Progenitor cell of endocrine pancreas (in vitro differentiated cells): ENCODE data around the gene TPX2. TPM values are rescaled to one million over a fixed set of nuclear protein-coding genes. Genes with fewer than 3 reads are reported as not detected.

ENCODE experiments used
- DNase-seq: peaks from one replicate; pipeline ENCODE4 v3.0.0; 2021; ENCODE audit warnings: low spot score; ENCODE audit not compliant: unreplicated experiment
- H3K27ac Mint-ChIP-seq: 2 replicates; pipeline ENCODE4 v1.8.0; 2021; ENCODE audit warnings: mild to moderate bottlenecking, moderate library complexity, mixed read lengths
- H3K27me3 Mint-ChIP-seq: 2 replicates; pipeline ENCODE4 v1.8.0; 2021; ENCODE audit warnings: mixed read lengths
- H3K36me3 Mint-ChIP-seq: 2 replicates; pipeline ENCODE4 v1.8.0; 2022; ENCODE audit warnings: mixed read lengths; ENCODE audit not compliant: insufficient read depth
- H3K4me1 Mint-ChIP-seq: 2 replicates; pipeline ENCODE4 v1.8.0; 2021; ENCODE audit warnings: low read depth, mixed read lengths
- H3K4me3 Mint-ChIP-seq: 2 replicates; pipeline ENCODE4 v1.8.0; 2021; ENCODE audit warnings: low read depth, mild to moderate bottlenecking, moderate library complexity, mixed read lengths
- H3K9me3 Mint-ChIP-seq: 2 replicates; pipeline ENCODE4 v1.8.0; 2021; ENCODE audit warnings: low read depth, mixed read lengths
- CTCF ChIP-seq: fragments of 200-600 bp; sonication (generic); IDR thresholded peaks from one replicate; pipeline ENCODE4 v1.5.0; 2021; ENCODE audit warnings: antibody characterized with exemption, mild to moderate bottlenecking; ENCODE audit not compliant: unreplicated experiment
- total RNA-seq: library from RNA; stranded (reverse); gene quantifications from 2 replicates; pipeline ENCODE4 v1.2.1, GENCODE V29; 2021

Gene TPX2
- total RNA-seq, 1 donor from 2014 or later, result 77.0 TPM

GRCh38 chr20:31699801-31700728 lies 39.0 kb upstream of the TPX2 start:
- Mint-ChIP-seq H3K4me3 (no peak overlapping the region), H3K27ac (peak overlapping the region; percentile 94), H3K36me3 (peaks cover 28% of the 10 kb centered on the region), H3K4me1 (peaks cover 44% of the 10 kb centered on the region), H3K27me3 (no peaks in the 10 kb centered on the region), H3K9me3 (no peaks in the 10 kb centered on the region)
- TF ChIP-seq CTCF, result no peak
- no peak for DNase-seq

- Mint-ChIP-seq H3K36me3 (peaks cover 30% of the 10 kb centered on the region), H3K4me3 (no peak overlapping the region), H3K27ac (peak overlapping the region; percentile 27), H3K27me3 (no peaks in the 10 kb centered on the region), H3K4me1 (peaks cover 45% of the 10 kb centered on the region), H3K9me3 (no peaks in the 10 kb centered on the region)
- DNase-seq, result no peak
- TF ChIP-seq CTCF, result no peak
Observed at GRCh38 chr20:31700747-31701146, 38.3 kb upstream of the TPX2 start.

- TF ChIP-seq CTCF, result no peak
- H3K9me3 Mint-ChIP-seq, result no peaks in the 10 kb centered on the region
- no peak for DNase-seq
- no peaks in the 10 kb centered on the region for H3K27me3 Mint-ChIP-seq
- H3K4me1 Mint-ChIP-seq, result peaks cover 50% of the 10 kb centered on the region
- peak overlapping the region; percentile 91 for H3K27ac Mint-ChIP-seq
- peaks cover 35% of the 10 kb centered on the region for H3K36me3 Mint-ChIP-seq
- H3K4me3 Mint-ChIP-seq, result no peak overlapping the region
Observed at GRCh38 chr20:31701591-31701990, 37.5 kb upstream of the TPX2 start.

- peaks cover 43% of the 10 kb centered on the region for H3K36me3 Mint-ChIP-seq
- TF ChIP-seq CTCF, result no peak
- H3K27me3 Mint-ChIP-seq, result no peaks in the 10 kb centered on the region
- H3K27ac Mint-ChIP-seq, result peak overlapping the region; percentile 100
- peak; percentile 71 for DNase-seq
- H3K9me3 Mint-ChIP-seq, result no peaks in the 10 kb centered on the region
- peaks cover 47% of the 10 kb centered on the region for H3K4me1 Mint-ChIP-seq
- H3K4me3 Mint-ChIP-seq, result no peak overlapping the region
Observed at GRCh38 chr20:31704225-31705119, 34.6 kb upstream of the TPX2 start.

GRCh38 chr20:31705191-31705590 lies 33.9 kb upstream of the TPX2 start:
- H3K9me3 Mint-ChIP-seq, result no peaks in the 10 kb centered on the region
- no peak overlapping the region for H3K4me3 Mint-ChIP-seq
- H3K27ac Mint-ChIP-seq, result peak overlapping the region; percentile 100
- no peak for DNase-seq
- H3K27me3 Mint-ChIP-seq, result no peaks in the 10 kb centered on the region
- TF ChIP-seq CTCF, result no peak
- peaks cover 50% of the 10 kb centered on the region for H3K4me1 Mint-ChIP-seq
- peaks cover 44% of the 10 kb centered on the region for H3K36me3 Mint-ChIP-seq
